ENCODE results near the gene FLII. TPM values are rescaled to one million over a fixed set of nuclear protein-coding genes. Genes with fewer than 3 reads are reported as not detected.

Gene FLII
- total RNA-seq, 1 experiment from 2014 or later = 298 TPM

GRCh38 chr17:18230288-18231141, 28.0 kb downstream of the FLII start:
- H3T11ph ChIP-seq (ENCODE audit: low read length) = no peak overlapping the region
- H3K4me1 ChIP-seq (ENCODE audit: insufficient read depth, low read length) = no peaks in the 10 kb centered on the region
- H2BK5ac ChIP-seq (ENCODE audit: insufficient read length, low read length) = no peak overlapping the region
- no peaks in the 10 kb centered on the region for H4K20me1 ChIP-seq (ENCODE audit: control insufficient read depth, insufficient read depth, insufficient read length)
- WGBS (ENCODE audit: extremely low coverage, insufficient read length, low lambda C conversion rate) = no CpG with 5 or more reads among the region's 14 CpGs
- H2AFZ ChIP-seq (ENCODE audit: low read length) = no peak overlapping the region
- H3K27me3 ChIP-seq (ENCODE audit: insufficient read depth, low read length) = no peaks in the 10 kb centered on the region
- peaks cover 9% of the 10 kb centered on the region for H3K79me1 ChIP-seq (ENCODE audit: insufficient read depth, low read depth, low read length, poor library complexity, severe bottlenecking)
- Mint-ChIP-seq H3K9me3 (no peaks in the 10 kb centered on the region; a peak in 1 of 5 replicates), H3K4me1 (peaks cover 17 to 22% of the 10 kb centered on the region in 2 experiments), H3K4me3 (no peak overlapping the region), H3K27ac (peak overlapping the region in 1 of 3 experiments; percentile 44; a peak in 2 of 7 replicates), H3K27me3 (ENCODE audit: low read depth) (no peaks in the 10 kb centered on the region), H3K36me3 (ENCODE audit: insufficient read depth in 1 of 3, low read depth in 3 of 3) (peaks cover 10 to 30% (median 30%) of the 10 kb centered on the region in 3 experiments; a peak in 6 of 7 replicates)
- H4K5ac ChIP-seq (ENCODE audit: insufficient read length, low read depth, low read length) = no peak overlapping the region
- H3K27ac ChIP-seq (ENCODE audit: insufficient read length, low read depth, low read length) = no peak overlapping the region
- TF ChIP-seq CTCF (conservative IDR thresholded peaks at IDR 0.05) = no peak
- no peak overlapping the region for H3K23ac ChIP-seq (ENCODE audit: insufficient read length, low read depth, low read length)
- H2AK5ac ChIP-seq (ENCODE audit: insufficient read length, low read length) = no peak overlapping the region
- H4K91ac ChIP-seq (ENCODE audit: insufficient read length, low read depth, low read length) = no peak overlapping the region
- no peak overlapping the region for H2BK12ac ChIP-seq (ENCODE audit: insufficient read length, low read depth, low read length)
- H2BK120ac ChIP-seq (ENCODE audit: low read depth, low read length, poor library complexity, severe bottlenecking) = no peak overlapping the region
- no peak overlapping the region for H3K4me2 ChIP-seq (ENCODE audit: insufficient read depth, insufficient read length, low read length)
- no peak overlapping the region for H3K9ac ChIP-seq (ENCODE audit: extremely low read depth, insufficient read length, low read length)
- no peaks in the 10 kb centered on the region for H3K9me3 ChIP-seq (ENCODE audit: control insufficient read depth, low read depth, low read length)
- no peak overlapping the region for H2BK20ac ChIP-seq (ENCODE audit: low read depth, low read length, poor library complexity, severe bottlenecking)
- H2BK15ac ChIP-seq (ENCODE audit: low read depth, low read length) = no peak overlapping the region
- no peak overlapping the region for H3K18ac ChIP-seq (ENCODE audit: insufficient read length, low read depth, low read length)
- no peak overlapping the region for H3K56ac ChIP-seq (ENCODE audit: insufficient read length, low read depth, low read length)
- H4K8ac ChIP-seq (replicated peaks; ENCODE audit: insufficient read length, low read depth, low read length) = no peak overlapping the region
- H3K79me2 ChIP-seq (ENCODE audit: insufficient read depth, low read length) = peaks cover 25% of the 10 kb centered on the region; the same call in 1 of the 2 replicates
- H3K14ac ChIP-seq (ENCODE audit: insufficient read depth, low read length) = no peak overlapping the region
- H3K4ac ChIP-seq (ENCODE audit: low read depth, low read length) = no peak overlapping the region
- H3K23me2 ChIP-seq (ENCODE audit: insufficient read length, low read depth, low read length, poor library complexity, severe bottlenecking) = peaks cover 6% of the 10 kb centered on the region
- no peak for DNase-seq
